HepG2 (cell line): ENCODE measurements around the gene TBC1D24. TPM values are rescaled to one million over a fixed set of nuclear protein-coding genes. Genes with fewer than 3 reads are reported as not detected.

Experiments used
- AKAP8 ChIP-seq: sonication (generic); formaldehyde crosslinking; IDR thresholded peaks from 2 replicates; pipeline ENCODE4 v1.5.1; 2020; ENCODE audit warnings: mild to moderate bottlenecking, missing genetic modification reagents
- ARNT2 ChIP-seq: sonication (generic); formaldehyde crosslinking; IDR thresholded peaks from 2 replicates; pipeline ENCODE4 v1.8.0; 2022; ENCODE audit warnings: mild to moderate bottlenecking, low read depth, missing genetic modification reagents, moderate library complexity
- BCLAF1 ChIP-seq: fragments of 450-650 bp; IDR thresholded peaks from 2 replicates; pipeline ENCODE4 v1.6.1; 2017; ENCODE audit warnings: mild to moderate bottlenecking
- FOXK1 ChIP-seq: sonication (generic); formaldehyde crosslinking; IDR thresholded peaks from 2 replicates; pipeline ENCODE4 v1.4.0; 2020; ENCODE audit warnings: low read depth, missing genetic modification reagents, borderline replicate concordance
- ISX ChIP-seq: sonication (generic); formaldehyde crosslinking; conservative IDR thresholded peaks from 2 replicates; pipeline ENCODE4 v1.5.0; 2020; ENCODE audit warnings: missing genetic modification reagents
- MED1 ChIP-seq: sonication (generic); formaldehyde crosslinking; IDR thresholded peaks from 2 replicates; pipeline ENCODE4 v1.4.0; 2020; ENCODE audit warnings: missing genetic modification reagents
- MED8 ChIP-seq: sonication (generic); formaldehyde crosslinking; IDR thresholded peaks from 2 replicates; pipeline ENCODE4 v1.8.1; 2023; ENCODE audit warnings: mild to moderate bottlenecking, missing genetic modification reagents; ENCODE audit not compliant: insufficient replicate concordance
- POLR2G ChIP-seq: fragments of 200-400 bp; formaldehyde crosslinking; IDR thresholded peaks from 2 replicates; pipeline ENCODE4 v1.6.1; 2018; ENCODE audit warnings: mild to moderate bottlenecking, low read depth, low read length, moderate library complexity
- RARA ChIP-seq: IDR thresholded peaks from 2 replicates; pipeline ENCODE4 v1.6.1; 2016; ENCODE audit warnings: missing genetic modification reagents, missing compliant biosample characterization
- SCMH1 ChIP-seq: sonication (generic); formaldehyde crosslinking; IDR thresholded peaks from 2 replicates; pipeline ENCODE4 v1.9.0; 2021; ENCODE audit warnings: missing genetic modification reagents, mild to moderate bottlenecking, borderline replicate concordance
- SRY ChIP-seq: sonication (generic); formaldehyde crosslinking; IDR thresholded peaks from 2 replicates; pipeline ENCODE4 v1.8.0; 2022; ENCODE audit warnings: mild to moderate bottlenecking, missing genetic modification reagents
- ZKSCAN5 ChIP-seq: sonication (generic); formaldehyde crosslinking; IDR thresholded peaks from 2 replicates; pipeline ENCODE4 v1.5.1; 2020; ENCODE audit warnings: mild to moderate bottlenecking, missing genetic modification reagents
- ZNF232 ChIP-seq: sonication (generic); formaldehyde crosslinking; IDR thresholded peaks from 2 replicates; pipeline ENCODE4 v1.4.0; 2020; ENCODE audit warnings: missing genetic modification reagents, borderline replicate concordance
- ZNF329 ChIP-seq: sonication (generic); formaldehyde crosslinking; IDR thresholded peaks from 2 replicates; pipeline ENCODE4 v1.9.0; 2021; ENCODE audit warnings: low read depth, mild to moderate bottlenecking, missing genetic modification reagents
- ZNF350 ChIP-seq: sonication (generic); formaldehyde crosslinking; IDR thresholded peaks from 2 replicates; pipeline ENCODE4 v1.4.0; 2020; ENCODE audit warnings: mild to moderate bottlenecking, low read depth, missing genetic modification reagents, borderline replicate concordance
- ZNF512 ChIP-seq: sonication (generic); formaldehyde crosslinking; IDR thresholded peaks from 2 replicates; pipeline ENCODE4 v1.4.0; 2020; ENCODE audit warnings: mild to moderate bottlenecking, missing genetic modification reagents
- ZNF777 ChIP-seq: sonication (generic); formaldehyde crosslinking; IDR thresholded peaks from 2 replicates; pipeline ENCODE4 v1.4.0; 2020; ENCODE audit warnings: missing genetic modification reagents
- ZNF800 ChIP-seq: sonication (generic); formaldehyde crosslinking; IDR thresholded peaks from 2 replicates; pipeline ENCODE4 v1.4.0; 2020; ENCODE audit warnings: missing genetic modification reagents
- ZNF83 ChIP-seq: sonication (generic); formaldehyde crosslinking; IDR thresholded peaks from 2 replicates; pipeline ENCODE4 v1.4.0; 2020; ENCODE audit warnings: missing genetic modification reagents, mild to moderate bottlenecking, borderline replicate concordance
- polyA plus RNA-seq, 8 experiments: library from polyadenylated mRNA; depleted of rRNA in 3 of 8; stranded (reverse) in 7 of 8; unstranded in 1 of 8; fragments of >200 nt; fragmentation: Illumina TruSeq in 4 of 8; extraction: Trizol in 4 of 8; gene quantifications; 2 replicates each; pipeline versions ENCODE4 v1.2.1 to v1.2.3, GENCODE V29; 2011 to 2016; ENCODE audit warnings: low read depth in 4 of 8, missing spikeins in 1 of 8, mixed read lengths in 1 of 8; ENCODE audit not compliant: insufficient read depth in 1 of 8
- total RNA-seq, 5 experiments: library from RNA; depleted of rRNA; stranded (reverse); fragments of >200 nt; fragmentation: Illumina TruSeq; extraction: Trizol; gene quantifications; 2 replicates each; pipeline ENCODE4 v1.2.3, GENCODE V29; 2016; ENCODE audit warnings: low read depth in 1 of 5
- TF ChIP-seq, protein P1 (sequence below): sonication (generic); formaldehyde crosslinking; IDR thresholded peaks from 2 replicates; pipeline ENCODE4 v1.4.0; 2020; ENCODE audit warnings: missing genetic modification reagents

TBC1D24 gene
- total and polyA plus RNA-seq, 2 of the 13 experiments (the other 11 are each of a cell fraction or from before 2014, with no cell fraction given): 7.7 to 13.7 TPM

- no peak for TF ChIP-seq BCLAF1
- TF ChIP-seq MED1 (CRISPR knock-in tag): peak; percentile 10; the same call in 1 of the 2 replicates
- no peak for TF ChIP-seq RARA (CRISPR knock-in tag)
- TF ChIP-seq ZNF800: peak; percentile 32
- no peak for TF ChIP-seq ISX (CRISPR knock-in tag)
- TF ChIP-seq ARNT2 (CRISPR knock-in tag): 0 out of 2 replicates have a peak, but pooled peaks have one; percentile 57
- no peak for TF ChIP-seq ZNF512 (CRISPR knock-in tag)
- peak; percentile 82 for TF ChIP-seq ZNF777 (CRISPR knock-in tag)
- TF ChIP-seq ZKSCAN5 (CRISPR knock-in tag): no peak
- peak; percentile 37; the same call in 1 of the 2 replicates for TF ChIP-seq ZNF232 (CRISPR knock-in tag)
- TF ChIP-seq ZNF350: no peak
- TF ChIP-seq ZNF83 (CRISPR knock-in tag): 0 out of 2 replicates have a peak, but pooled peaks have one; percentile 19
- peak; percentile 69; the same call in 1 of the 2 replicates for TF ChIP-seq ZNF329 (CRISPR knock-in tag)
- TF ChIP-seq SRY: no peak; the same call in 1 of the 2 replicates
- TF ChIP-seq SCMH1 (CRISPR knock-in tag): no peak
- peak; percentile 37 for TF ChIP-seq MED8 (CRISPR knock-in tag)
- no peak for TF ChIP-seq AKAP8
- 0 out of 2 replicates have a peak, but pooled peaks have one; percentile 18 for TF ChIP-seq POLR2G
- TF ChIP-seq, protein P1, sequence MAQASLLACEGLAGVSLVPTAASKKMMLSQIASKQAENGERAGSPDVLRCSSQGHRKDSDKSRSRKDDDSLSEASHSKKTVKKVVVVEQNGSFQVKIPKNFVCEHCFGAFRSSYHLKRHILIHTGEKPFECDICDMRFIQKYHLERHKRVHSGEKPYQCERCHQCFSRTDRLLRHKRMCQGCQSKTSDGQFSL: peak; percentile 74; the same call in 1 of the 2 replicates
- no peak for TF ChIP-seq FOXK1 (CRISPR knock-in tag)
Measured at GRCh38 chr16:2473999-2474876, 689 bp upstream of the TBC1D24 start (continued).
